ENCODE results near the gene B4GALNT4. TPM values are rescaled to one million over a fixed set of nuclear protein-coding genes. Genes with fewer than 3 reads are reported as not detected.
"Not testable (repeated sequence)": the region's sequence is repeated elsewhere in the genome, so short reads cannot be mapped to it uniquely, and the experiment has no call there.

The B4GALNT4 gene
- total and polyA plus RNA-seq, 2 donors from 2014 or later, result 0.82 to 1.4 TPM

GRCh38 chr11:408154-409007, 39.1 kb downstream of the B4GALNT4 start:
- Histone ChIP-seq H3K27me3 (ENCODE audit: control insufficient read depth, insufficient read depth, low read length) (no peaks in the 10 kb centered on the region), H3K9ac (ENCODE audit: low read length in 3 of 3) (no peak overlapping the region), H3K36me3 (ENCODE audit: control insufficient read depth in 2 of 3, insufficient read depth in 3 of 3, low read length in 3 of 3) (no peaks in the 10 kb centered on the region), H3K4me3 (ENCODE audit: low read length in 3 of 3) (no peak overlapping the region), H3K9me3 (ENCODE audit: control insufficient read depth in 2 of 3, insufficient read depth in 1 of 3, low read length in 3 of 3) (no peaks in the 10 kb centered on the region), H3K27ac (ENCODE audit: low read depth in 2 of 2, low read length in 2 of 2) (peak overlapping the region; percentile 27 to 45), H3K4me1 (ENCODE audit: control insufficient read depth in 2 of 3, insufficient read depth in 2 of 3, low read depth in 1 of 3, low read length in 3 of 3) (peaks cover 0 to 33% (median 10%) of the 10 kb centered on the region in 3 donors)
- intact Hi-C loops (cut with DNase I), result no loop called here
- no peak for TF ChIP-seq CTCF (IDR thresholded peaks at IDR 0.05; ENCODE audit: borderline replicate concordance, extremely low read depth, insufficient read depth)
- DNase-seq (peak in 2 of 5 donors; percentile 57 to 67), FAIRE-seq (no peak)

DNA sequence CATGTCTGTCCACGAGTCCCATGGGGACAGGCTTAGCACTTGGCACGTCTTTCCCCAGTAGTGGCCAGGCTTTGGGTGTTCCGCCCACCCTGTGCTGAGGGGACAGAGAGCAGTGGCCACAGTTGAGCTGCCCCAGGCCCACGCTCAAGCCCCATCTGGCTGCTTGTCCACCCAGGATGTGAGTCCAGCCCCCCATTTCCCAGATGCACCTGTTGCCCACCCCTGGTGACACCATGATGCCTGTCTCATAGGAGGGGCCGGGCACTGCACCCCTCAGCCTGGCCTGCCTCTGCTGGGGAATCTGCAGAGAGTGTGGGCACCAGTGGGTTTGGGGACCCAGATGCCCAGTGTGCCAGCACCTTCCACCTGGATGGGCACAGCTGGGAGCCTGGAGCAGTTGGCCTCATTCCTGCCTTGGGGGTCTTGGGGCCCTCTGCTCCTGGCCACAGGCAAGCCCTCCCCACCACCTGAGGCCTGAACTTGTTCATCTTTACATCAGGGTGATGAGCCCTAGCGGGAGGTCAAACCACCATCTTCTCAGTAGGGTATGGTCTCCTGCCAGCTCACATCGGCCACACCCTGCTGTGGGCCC, 39.8 kb downstream of the B4GALNT4 start:
- intact Hi-C loops (cut with DNase I), result no loop called here
- DNase-seq, result peak in 2 of 5 donors; percentile 49 to 68
- no peak overlapping the region for H3K4me3 ChIP-seq (ENCODE audit: low read length in 3 of 3)
- H3K27ac ChIP-seq (ENCODE audit: low read depth in 2 of 2, low read length in 2 of 2), result peak overlapping the region; percentile 20 to 43
- H3K9me3 ChIP-seq (ENCODE audit: control insufficient read depth in 2 of 3, insufficient read depth in 1 of 3, low read length in 3 of 3), result no peaks in the 10 kb centered on the region
- no peaks in the 10 kb centered on the region for H3K36me3 ChIP-seq (ENCODE audit: control insufficient read depth in 2 of 3, insufficient read depth in 3 of 3, low read length in 3 of 3)
- H3K4me1 ChIP-seq (ENCODE audit: control insufficient read depth in 2 of 3, insufficient read depth in 2 of 3, low read depth in 1 of 3, low read length in 3 of 3), result peaks cover 0 to 35% (median 10%) of the 10 kb centered on the region in 3 donors
- FAIRE-seq, result no peak
- H3K27me3 ChIP-seq (ENCODE audit: control insufficient read depth, insufficient read depth, low read length), result no peaks in the 10 kb centered on the region
- no peak for TF ChIP-seq CTCF (IDR thresholded peaks at IDR 0.05; ENCODE audit: borderline replicate concordance, extremely low read depth, insufficient read depth)
- H3K9ac ChIP-seq (ENCODE audit: low read length in 3 of 3), result no peak overlapping the region

DNA sequence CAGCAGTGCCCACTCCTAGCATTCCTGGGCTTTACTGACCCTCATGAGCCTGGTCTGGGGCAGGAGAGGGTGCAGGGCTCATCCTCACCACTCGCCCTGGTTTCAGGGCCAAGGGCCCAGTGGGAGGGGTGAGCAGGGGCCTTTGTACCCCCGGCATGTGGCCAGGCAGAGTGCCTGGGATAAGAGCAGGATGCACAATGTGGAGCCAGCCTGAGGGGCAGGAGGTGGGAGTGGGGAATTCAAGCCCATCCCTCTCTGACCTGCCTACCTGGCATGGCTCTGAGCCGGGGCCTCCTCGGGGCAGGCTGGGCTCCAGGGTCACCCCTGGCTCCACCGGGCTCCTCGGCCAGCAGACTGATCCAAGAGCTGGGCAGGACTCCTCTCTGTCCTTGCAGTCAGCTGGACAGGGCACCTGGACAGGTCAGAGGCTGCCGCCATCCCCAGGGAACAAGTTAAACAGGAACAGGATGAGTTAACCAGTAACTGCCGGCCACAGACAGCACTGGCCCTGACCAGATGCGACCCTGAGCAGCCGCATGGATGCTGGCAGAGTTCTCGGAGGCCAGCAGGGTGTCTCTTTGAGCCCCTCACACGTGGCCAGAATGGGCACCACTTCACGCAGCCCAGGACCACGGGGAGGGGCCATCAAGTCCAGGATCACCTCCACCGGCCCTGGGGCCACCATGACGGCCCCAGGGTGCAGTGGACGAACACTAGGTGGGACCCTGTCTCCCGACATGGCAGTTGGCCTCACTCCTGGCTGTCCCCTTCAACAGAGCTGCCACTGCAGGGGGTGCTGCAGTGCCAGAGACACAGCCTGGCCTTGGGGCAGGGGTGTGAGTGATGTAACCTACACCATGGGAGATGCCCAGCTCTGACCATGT, 40.5 kb downstream of the B4GALNT4 start:
- no peak for FAIRE-seq
- intact Hi-C loops (cut with DNase I), result no loop called here
- Histone ChIP-seq H3K27ac (ENCODE audit: low read depth in 2 of 2, low read length in 2 of 2) (peak overlapping the region; percentile 20 to 43), H3K9ac (ENCODE audit: low read length in 3 of 3) (no peak overlapping the region), H3K36me3 (ENCODE audit: control insufficient read depth in 2 of 3, insufficient read depth in 3 of 3, low read length in 3 of 3) (no peaks in the 10 kb centered on the region), H3K4me3 (ENCODE audit: low read length in 3 of 3) (no peak overlapping the region), H3K4me1 (ENCODE audit: control insufficient read depth in 2 of 3, insufficient read depth in 2 of 3, low read depth in 1 of 3, low read length in 3 of 3) (peaks cover 0 to 38% (median 10%) of the 10 kb centered on the region in 3 donors), H3K27me3 (ENCODE audit: control insufficient read depth, insufficient read depth, low read length) (no peaks in the 10 kb centered on the region), H3K9me3 (ENCODE audit: control insufficient read depth in 2 of 3, insufficient read depth in 1 of 3, low read length in 3 of 3) (no peaks in the 10 kb centered on the region)
- DNase-seq, result peak in 1 of 5 donors; percentile 71
- no peak for TF ChIP-seq CTCF (IDR thresholded peaks at IDR 0.05; ENCODE audit: borderline replicate concordance, extremely low read depth, insufficient read depth)

- H3K4me1 ChIP-seq (ENCODE audit: control insufficient read depth in 2 of 3, insufficient read depth in 2 of 3, low read depth in 1 of 3, low read length in 3 of 3), result peaks cover 0 to 45% (median 13%) of the 10 kb centered on the region in 3 donors
- FAIRE-seq; intact Hi-C loops (cut with DNase I); DNase-seq; H3K4me3 ChIP-seq (ENCODE audit: low read length in 3 of 3); H3K36me3 ChIP-seq (ENCODE audit: control insufficient read depth in 2 of 3, insufficient read depth in 3 of 3, low read length in 3 of 3); H3K27ac ChIP-seq (ENCODE audit: low read depth in 2 of 2, low read length in 2 of 2); H3K9ac ChIP-seq (ENCODE audit: low read length in 3 of 3); H3K27me3 ChIP-seq (ENCODE audit: control insufficient read depth, insufficient read depth, low read length); H3K9me3 ChIP-seq (ENCODE audit: control insufficient read depth in 2 of 3, insufficient read depth in 1 of 3, low read length in 3 of 3): not testable (repeated sequence)
These were observed 41.4 kb downstream of the B4GALNT4 start for GRCh38 chr11:410711-411110.

GRCh38 chr11:411520-411919, 42.2 kb downstream of the B4GALNT4 start:
- H3K36me3 ChIP-seq (ENCODE audit: control insufficient read depth in 2 of 3, insufficient read depth in 3 of 3, low read length in 3 of 3); FAIRE-seq; intact Hi-C loops (cut with DNase I); H3K9ac ChIP-seq (ENCODE audit: low read length in 3 of 3); H3K9me3 ChIP-seq (ENCODE audit: control insufficient read depth in 2 of 3, insufficient read depth in 1 of 3, low read length in 3 of 3); H3K27ac ChIP-seq (ENCODE audit: low read depth in 2 of 2, low read length in 2 of 2); H3K27me3 ChIP-seq (ENCODE audit: control insufficient read depth, insufficient read depth, low read length); H3K4me3 ChIP-seq (ENCODE audit: low read length in 3 of 3): not testable (repeated sequence)
- H3K4me1 ChIP-seq (ENCODE audit: control insufficient read depth in 2 of 3, insufficient read depth in 2 of 3, low read depth in 1 of 3, low read length in 3 of 3), result peaks cover 0 to 47% (median 15%) of the 10 kb centered on the region in 3 donors
- DNase-seq, result peak in 2 of 5 donors; percentile 52 to 67
